Right lung (tissue), 5 donors: ENCODE results near the gene CTNNAL1. TPM values are rescaled to one million over a fixed set of nuclear protein-coding genes. Genes with fewer than 3 reads are reported as not detected.
"Not testable (repeated sequence)": the region's sequence is repeated elsewhere in the genome, so short reads cannot be mapped to it uniquely, and the experiment has no call there.

Experiments
- DNase-seq, 2 donors: peaks; one replicate each; pipeline ENCODE4 v3.0.0-alpha.2; 2013
- polyA plus RNA-seq, 5 donors: library from polyadenylated mRNA; unstranded; fragments of 120-200 nt; gene quantifications; one replicate each; pipeline versions ENCODE4 v1.2.1 to v1.2.3, GENCODE V29; 2013; ENCODE audit warnings: inconsistent platforms in 1 of 5, low replicate concordance in 1 of 5; ENCODE audit not compliant: insufficient read length in 5 of 5, insufficient read depth in 1 of 5

Gene CTNNAL1
- polyA plus RNA-seq, 5 donors: 74.8 to 94.0 (median 88.1) TPM

- peak; percentile 92 to 94 for DNase-seq
These were observed 79.5 kb downstream of the CTNNAL1 start, which contains the start of gene ELP1 for GRCh38 chr9:108933718-108934322. Gene ELP1 (minus strand): TSS chr9:108934124. CDS start chr9:108931146, 2,978 bp downstream.

DNA sequence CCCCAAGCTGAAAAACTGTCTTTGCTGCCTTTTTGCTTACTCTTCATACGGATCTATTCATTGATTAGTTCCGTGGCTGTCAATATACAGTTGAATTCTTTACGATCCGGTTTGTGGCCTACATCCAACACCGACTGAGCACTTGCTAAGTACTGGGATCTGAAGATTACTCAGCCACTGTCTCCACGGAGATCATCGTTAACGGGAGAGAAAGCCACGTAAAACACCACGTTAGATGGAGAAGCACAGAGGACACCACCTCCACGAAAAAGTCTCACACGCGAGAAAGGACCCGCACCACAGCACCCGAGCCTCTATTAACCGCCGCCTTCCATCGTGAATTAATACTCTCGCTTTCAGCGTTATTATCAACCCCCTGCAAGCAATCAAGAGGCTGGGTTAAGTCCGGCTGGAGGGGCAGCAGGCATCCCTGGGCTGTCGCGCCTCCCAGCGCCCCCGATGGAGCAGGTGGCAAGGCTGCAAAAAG is 80.0 kb downstream of the CTNNAL1 start:
- DNase-seq: no peak

- DNase-seq: no peak
These were observed 84.9 kb downstream of the CTNNAL1 start for GRCh38 chr9:108928386-108928785.

DNA sequence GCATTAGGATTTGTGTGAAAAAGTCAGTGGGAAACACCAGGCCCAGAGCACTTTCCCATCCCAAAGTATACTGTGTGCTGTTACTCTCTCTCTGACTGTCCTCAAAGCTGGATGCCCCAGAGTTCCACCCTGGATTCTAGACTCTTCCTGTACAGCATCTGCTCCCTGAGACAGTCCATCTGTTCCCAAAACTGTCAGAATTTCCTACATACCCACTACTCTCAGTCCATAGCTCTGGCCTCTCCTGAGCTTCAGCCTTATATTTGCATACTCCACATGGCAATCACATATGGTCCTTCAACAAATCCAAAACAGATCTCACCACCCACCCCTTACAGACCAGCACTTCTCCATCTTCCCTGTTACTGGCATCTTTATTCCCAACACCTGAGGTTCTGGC is 88.8 kb downstream of the CTNNAL1 start:
- no peak for DNase-seq

DNA sequence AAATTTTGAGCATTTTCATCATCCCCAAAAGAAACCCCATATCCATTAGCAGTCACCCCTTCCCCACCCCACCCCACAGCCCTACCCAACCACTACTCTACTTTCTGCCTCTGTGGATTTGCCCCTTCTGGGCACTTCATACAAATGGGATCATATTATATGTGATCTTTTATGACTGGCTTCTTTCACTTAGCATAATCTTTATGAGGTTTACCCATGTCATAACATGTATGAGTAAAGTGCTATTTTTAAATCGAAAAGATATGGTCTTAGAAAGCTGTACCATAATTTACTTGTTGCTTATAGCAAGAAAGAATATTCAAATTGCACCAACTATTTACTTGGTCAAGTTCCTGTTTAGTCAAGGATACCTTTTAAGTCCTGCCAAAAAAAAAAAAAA is 92.1 kb downstream of the CTNNAL1 start:
- DNase-seq: no peak

DNA sequence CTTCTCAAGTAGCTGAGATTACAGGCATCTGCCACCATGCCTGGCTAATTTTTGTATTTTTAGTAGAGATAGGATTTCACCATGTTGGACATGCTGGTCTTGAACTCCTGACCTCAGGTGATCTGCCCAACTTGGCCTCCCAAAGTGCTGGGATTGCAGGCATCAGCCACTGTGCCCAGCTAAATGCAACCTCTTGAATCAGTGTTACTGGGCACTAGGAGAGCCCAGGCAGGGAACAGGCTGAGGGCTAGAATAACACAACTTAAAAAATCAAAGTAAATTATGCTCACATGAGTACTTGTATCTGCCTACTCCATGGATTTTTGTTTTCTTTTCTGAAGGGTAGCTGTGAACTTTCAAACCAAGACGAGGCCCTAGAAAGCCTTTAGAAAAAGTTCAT is 92.9 kb downstream of the CTNNAL1 start:
- DNase-seq: not testable (repeated sequence)

DNA sequence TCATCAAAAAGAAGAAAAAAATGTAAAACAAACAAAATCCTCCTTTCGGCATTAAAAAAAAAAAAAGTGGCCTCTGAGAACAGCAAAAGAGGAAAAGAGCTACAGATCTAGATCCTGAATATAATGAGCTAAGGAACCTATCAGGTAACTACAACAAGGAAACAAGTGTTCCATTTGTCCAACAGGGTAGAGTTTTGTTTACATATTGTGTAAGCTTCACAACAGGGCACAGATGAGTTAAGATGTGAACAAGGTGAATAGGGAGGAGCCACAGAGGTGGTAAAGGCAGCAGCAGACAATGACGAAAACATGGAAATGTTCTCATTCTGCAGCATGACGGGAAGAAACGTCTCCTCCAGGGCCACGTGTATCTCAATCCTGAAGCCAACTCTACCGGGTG is 93.8 kb downstream of the CTNNAL1 start:
- no peak for DNase-seq

GRCh38 chr9:108913391-108913790 is 99.9 kb downstream of the CTNNAL1 start:
- no peak for DNase-seq

DNA sequence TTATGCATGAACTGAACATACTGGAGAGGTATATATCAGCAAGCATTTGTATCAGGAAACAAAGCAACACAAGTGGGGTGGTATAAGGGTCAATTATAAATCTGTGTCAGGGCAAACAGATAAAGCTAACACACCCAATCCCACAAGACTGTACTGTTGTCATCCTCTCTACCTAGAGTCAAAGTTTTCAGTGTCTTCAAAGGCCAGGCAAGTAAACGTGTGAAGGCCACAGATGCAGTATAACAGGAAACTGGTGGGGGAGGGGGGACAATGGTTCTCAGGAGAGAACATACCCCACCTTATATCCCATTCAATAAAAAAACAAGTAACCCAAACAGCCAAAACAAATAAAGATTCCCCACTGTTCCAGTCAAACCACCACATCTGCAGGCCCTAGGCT is 101.5 kb downstream of the CTNNAL1 start:
- no peak for DNase-seq

DNA sequence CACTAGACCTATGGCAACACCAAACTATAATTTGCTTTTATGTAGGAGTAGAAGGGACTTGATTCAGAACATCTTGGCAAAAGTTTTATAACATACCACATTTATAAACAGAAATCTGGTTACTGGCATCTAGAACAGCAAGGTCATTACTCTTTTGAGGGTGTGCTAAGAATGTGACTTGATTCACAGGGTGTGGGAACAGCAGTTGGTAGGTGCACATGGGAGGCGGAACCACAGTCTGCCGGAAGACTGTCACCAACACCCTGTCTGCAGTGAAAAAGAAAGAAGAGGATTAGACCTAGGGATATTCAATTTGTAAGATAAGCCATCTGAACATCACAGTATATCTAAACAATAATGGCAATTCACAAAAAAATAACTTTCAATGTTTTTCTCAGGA is 102.4 kb downstream of the CTNNAL1 start:
- no peak for DNase-seq

DNA sequence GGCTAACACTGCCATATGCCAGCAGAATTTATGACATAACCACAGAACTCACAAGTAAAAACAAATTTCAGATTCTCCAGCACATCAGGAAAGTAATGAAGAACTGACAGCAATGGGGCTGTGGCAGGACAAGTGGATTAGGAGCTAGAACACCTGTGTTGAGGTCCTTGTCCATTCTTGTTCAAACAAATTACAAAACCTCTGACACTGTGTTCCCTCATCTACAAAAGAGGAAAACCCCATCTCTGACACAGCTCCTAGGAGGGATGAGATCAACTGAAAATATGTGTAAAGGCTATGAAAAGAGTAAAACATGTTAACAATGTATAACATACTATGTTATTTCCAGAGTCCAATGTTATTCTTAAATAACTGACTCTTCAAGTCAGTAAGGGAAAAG is 102.9 kb downstream of the CTNNAL1 start:
- no peak for DNase-seq

DNA sequence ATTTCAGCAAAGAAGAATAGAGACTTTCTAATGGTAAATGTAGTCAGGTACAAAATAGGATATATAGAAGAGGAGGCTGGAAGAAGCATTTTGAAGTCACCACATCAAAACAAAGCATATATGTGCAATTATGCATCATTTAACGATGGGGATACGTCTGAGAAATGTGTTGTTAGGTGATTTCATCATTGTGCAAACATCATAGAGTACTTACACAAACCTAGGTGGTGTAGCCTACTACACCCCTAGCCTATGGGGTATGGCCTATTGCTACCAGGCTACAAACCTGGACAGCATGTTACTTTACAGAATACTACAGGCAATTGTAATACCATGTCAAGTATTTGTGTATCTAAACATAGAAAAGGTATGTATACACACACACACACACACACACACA is 107.8 kb downstream of the CTNNAL1 start:
- DNase-seq: no peak

GRCh38 chr9:108904161-108904560 is 109.1 kb downstream of the CTNNAL1 start:
- DNase-seq: no peak

- no peak for DNase-seq
These were observed 109.7 kb downstream of the CTNNAL1 start for GRCh38 chr9:108903420-108904103.

DNA sequence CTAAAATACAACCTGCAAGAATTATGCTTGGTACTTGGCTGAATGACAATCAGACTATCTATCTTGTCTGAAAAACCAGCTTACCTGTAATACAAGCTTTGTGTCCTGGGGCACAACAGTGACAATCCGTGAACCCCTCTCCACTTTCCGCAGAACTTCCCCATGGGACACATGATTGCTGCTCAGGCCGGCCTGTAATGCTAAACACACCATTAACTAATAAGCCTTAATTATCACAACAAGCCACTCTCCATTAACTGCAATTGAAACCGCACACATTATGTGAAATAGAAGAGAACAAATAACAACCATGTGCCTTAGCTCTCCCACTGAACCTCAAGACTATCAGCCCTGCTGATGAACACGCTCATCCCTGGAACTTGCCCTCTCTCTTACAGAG is 113.1 kb downstream of the CTNNAL1 start:
- DNase-seq: no peak

DNA sequence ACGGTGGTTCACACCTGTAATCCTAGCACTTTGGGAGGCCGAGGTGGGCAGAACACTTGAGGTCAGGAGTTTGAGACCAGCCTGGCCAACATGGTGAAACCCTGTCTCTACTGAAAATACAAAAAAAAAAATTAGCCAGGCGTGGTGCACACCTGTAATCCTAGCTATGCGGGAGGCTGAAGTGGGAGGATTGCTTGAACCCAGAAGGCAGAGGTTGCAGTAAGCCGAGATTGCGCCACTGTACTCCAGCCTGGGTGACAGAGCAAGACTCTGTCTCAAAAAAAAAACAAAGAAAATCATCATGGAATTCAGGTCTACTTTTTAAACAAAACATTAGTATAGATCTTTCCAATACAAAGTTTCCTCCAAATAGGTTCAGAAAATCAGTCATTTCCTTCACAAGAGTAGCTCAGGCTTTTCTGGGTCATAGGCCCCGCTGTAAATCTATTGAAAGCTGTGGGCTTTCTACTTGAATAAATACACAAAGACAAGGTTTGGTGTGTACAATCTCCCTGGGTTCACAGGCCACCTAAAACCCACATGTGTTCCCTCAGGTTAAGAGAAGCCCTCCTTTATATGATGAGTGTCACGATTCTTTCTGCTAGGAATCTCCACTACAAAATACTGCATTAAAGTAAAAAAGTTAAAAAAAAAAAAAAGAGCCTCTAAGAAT is 114.1 kb downstream of the CTNNAL1 start:
- DNase-seq: not testable (repeated sequence)

GRCh38 chr9:108897324-108898096 is 115.8 kb downstream of the CTNNAL1 start:
- DNase-seq: no peak

- no peak for DNase-seq
These were observed 118.9 kb downstream of the CTNNAL1 start for GRCh38 chr9:108894225-108894997.
